HG03460 (cell line): Measurements from ENCODE around the gene NPHP1.
"Not testable (repeated sequence)": the region's sequence is repeated elsewhere in the genome, so short reads cannot be mapped to it uniquely, and the experiment has no call there.

ENCODE experiments used
- ATAC-seq: cut with Tn5 transposase; IDR thresholded peaks from one replicate; pipeline ENCODE4 v1.9.1; 2021; ENCODE audit not compliant: unreplicated experiment

The NPHP1 gene

DNA sequence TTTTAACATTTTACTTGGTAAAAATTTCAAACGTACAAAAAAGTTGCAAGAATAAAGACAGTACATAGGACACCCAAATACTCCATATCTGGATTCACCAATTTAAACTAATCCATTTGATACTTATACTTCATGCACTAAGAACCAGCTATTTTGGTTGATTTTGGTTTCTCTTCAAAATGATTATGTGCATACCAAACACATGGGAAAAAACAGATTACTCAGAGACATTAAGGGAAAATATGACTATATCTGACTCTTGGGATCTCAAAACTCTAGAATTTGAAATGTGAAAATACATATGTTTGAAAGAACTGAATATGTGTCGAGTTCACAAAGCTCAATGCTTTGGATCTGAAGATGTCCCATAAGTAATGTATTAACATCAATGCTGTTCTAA is 73.6 kb downstream of the NPHP1 start:
- ATAC-seq: no peak

GRCh38 chr2:110130757-110131156 is 74.1 kb downstream of the NPHP1 start:
- ATAC-seq: no peak

- ATAC-seq: no peak
Observed at GRCh38 chr2:110126906-110127305, 77.9 kb downstream of the NPHP1 start.

- ATAC-seq: no peak
Observed at GRCh38 chr2:110126086-110126773, 78.6 kb downstream of the NPHP1 start.

DNA sequence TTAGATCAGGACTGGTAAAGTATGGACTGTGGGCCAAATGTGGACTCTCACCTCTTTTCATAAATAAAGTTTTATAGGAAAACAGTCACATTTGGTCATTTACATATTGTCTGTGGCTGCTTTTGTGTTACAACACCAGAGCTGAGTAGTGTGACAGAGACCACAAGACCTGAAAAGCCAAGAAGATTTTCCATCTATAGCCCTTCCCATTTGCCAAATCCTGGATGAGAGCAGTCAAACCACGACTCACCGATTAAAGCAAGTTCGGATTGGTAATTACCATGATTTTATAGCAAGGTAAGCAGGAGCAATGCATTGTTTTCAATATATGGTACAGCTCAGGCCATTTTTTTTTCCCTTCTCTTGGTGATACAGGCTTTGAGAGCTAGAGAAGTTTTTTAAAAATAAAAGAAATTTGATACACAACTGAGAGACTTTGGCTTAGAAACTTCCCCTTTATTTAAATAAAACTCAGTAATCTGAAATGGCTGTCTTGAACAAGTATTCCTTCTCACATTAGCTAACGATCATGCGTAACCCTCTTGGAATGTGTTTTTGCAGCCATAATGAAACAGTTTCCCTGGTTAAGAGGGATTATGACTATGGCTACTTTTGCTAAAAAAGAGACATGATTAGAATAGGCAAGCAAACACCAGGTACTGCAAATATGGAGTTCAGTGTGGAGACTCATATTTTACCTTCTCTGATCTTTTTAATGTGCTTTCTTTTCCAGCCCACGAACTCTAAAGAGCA is 79.7 kb downstream of the NPHP1 start:
- ATAC-seq: no peak

- ATAC-seq: no peak
Observed at GRCh38 chr2:110124038-110124825, 80.6 kb downstream of the NPHP1 start.

- no peak for ATAC-seq
Observed at GRCh38 chr2:110121592-110121991, 83.2 kb downstream of the NPHP1 start.

- no peak for ATAC-seq
Observed at GRCh38 chr2:110121052-110121334, 83.8 kb downstream of the NPHP1 start.

GRCh38 chr2:110120171-110121051 is 84.4 kb downstream of the NPHP1 start:
- no peak for ATAC-seq

DNA sequence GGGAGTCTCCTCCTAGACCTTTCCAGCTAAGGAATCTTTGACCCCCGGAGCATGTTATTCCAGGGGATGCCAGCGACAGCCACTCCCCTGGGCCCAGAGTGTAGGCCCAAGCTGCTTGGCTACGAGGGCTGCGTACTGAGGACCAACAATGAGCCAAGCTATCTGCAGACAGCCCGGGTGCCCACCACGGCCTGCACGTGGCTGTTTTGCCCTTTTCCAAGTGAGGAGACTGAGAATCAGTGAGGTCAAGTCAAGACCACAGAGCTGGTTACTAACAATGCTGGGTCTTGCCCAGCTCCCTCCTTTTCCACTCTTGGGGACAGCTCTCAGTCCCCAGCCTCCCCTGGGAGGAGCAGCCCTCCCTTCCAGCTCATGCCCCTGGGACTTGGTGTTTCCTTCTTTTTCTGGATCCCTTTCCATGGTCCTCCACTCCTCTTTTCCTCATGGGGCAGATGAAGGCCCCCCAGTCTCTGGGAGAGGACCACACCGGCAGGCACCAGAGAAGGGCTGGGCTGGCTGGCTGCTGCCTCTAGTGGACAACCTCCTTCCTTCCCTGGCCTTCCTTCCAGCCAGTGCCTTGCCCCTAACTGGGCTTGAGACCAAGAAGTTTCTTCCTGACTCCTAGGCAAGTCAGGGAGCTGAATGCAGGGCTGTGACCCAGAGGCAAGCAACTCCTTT is 88.6 kb downstream of the NPHP1 start:
- no peak for ATAC-seq

DNA sequence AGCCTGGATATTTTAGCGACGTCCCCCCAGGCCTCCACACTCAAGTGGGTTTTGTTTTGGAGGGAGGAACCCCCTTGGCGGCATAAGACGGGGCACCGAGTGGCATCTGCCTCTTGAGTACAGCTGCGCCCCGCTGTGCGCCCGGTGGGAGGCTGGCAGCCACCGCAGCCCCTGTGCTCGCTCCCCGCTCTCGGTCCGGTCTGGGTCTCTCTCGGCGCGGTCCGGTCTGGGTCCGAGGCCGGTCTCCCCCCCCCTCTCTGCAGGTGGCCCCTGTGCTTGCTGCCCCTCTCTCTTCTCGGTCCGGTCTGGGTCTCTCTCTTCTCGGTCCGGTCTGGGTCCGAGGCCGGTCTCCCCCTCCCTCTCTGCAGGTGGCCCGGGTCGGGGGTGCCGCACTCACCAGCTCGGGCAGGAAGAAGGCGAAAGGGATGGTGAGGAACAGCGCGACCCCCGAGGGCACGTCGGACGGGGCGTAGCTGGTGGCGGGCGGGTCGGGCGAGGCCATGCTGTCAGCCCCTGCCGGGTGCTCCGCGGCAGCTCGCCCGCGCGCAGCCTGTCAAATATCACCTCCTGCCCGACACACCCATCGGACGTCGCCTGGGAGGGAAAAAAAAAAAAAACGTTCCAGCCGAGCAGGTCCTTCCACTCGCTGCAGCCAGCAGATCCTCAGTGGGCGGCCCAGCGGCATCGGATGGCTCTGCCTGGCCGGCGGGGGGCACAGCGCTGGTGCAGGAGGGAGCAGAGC is 89.4 kb downstream of the NPHP1 start, which contains the start of gene MALL:
Gene MALL (minus strand): TSS at position 532 of the 742 bp plus-strand sequence. CDS start 30 bp downstream, at position 502.
- ATAC-seq: no peak

DNA sequence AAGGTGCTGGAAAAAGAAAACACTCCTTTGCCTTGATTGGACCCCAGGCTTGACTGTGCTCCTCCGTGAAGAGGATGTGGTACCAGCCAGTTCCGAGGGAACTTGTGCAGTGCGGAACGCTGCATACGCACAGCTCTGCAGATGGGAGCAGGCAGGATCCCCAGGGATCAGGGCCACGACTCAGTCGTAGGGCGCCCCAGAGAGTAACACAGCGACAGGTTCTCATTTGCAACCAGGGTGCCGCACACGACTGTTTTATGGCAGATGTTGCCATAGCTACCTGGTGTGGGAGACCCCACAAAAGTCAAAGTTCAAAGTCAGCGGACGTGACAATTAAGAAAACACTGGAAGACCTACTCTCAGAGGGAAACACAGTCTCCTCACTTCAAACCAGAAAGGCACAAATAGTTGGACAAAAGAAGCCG is 90.0 kb downstream of the NPHP1 start:
- no peak for ATAC-seq

- no peak for ATAC-seq
Observed at GRCh38 chr2:110113961-110114591, 90.7 kb downstream of the NPHP1 start.

DNA sequence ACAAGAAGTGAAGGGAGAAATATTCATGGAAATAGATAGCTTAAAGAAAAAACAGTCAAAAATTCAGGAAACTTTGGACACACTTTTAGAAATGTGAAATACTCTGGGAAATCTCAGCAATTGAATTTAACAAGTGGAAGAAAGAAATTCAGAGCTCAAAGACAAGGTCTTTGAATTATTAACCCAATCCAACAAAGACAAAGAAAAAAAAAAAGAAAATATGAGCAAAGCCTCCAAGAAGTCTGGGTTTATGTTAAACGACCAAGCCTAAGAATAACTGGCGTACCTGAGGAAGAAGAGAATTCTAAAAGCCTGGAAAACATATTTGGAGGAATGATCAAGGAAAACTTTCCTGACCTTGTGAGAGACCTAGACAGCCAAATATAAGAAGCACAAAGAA is 96.5 kb downstream of the NPHP1 start:
- ATAC-seq: not testable (repeated sequence)

DNA sequence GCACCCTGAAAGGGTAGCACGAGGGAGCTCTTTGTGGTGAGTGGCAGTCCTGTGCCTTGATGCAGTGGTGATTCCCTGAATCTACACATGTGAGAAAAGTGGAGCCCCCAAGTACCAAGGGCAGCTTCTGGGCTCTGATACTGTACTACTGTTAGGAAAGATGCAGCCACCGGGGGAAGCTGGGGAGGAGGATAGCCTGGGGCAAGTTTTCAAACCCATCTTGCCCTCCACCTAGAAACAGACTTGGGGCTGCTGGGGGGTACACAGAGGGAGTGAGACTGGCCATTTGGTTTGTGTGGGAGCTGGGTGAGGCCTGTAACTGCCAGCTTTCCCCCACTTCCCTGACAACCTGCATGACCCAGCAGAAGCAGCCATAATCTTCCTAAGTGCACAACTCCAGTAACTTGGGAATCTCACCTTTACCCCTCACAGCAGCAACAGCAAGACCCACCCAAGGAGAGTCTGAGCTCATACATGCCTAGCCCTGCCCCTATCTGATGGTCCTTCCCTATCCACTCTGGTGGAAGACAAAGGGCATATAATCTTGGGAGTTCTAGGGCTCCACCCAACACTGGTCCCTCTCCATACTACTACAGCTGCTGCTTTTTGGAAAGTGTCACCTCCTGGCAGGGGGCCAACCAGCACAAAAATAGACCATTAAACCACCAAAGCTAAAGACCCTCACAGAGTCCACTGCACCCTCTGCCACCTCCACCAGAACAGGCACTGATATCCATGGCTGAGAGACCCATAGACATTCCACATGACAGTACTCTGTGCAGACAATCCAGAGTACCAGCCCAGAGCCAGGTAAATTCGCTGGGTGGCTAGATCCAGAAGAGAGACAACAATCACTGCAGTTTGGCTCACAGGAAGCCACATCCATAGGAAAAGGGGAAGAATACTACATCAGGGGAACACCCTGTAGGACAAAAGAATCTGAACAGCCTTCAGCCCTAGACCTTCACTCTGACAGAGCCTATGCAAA is 97.4 kb downstream of the NPHP1 start:
- no peak for ATAC-seq

DNA sequence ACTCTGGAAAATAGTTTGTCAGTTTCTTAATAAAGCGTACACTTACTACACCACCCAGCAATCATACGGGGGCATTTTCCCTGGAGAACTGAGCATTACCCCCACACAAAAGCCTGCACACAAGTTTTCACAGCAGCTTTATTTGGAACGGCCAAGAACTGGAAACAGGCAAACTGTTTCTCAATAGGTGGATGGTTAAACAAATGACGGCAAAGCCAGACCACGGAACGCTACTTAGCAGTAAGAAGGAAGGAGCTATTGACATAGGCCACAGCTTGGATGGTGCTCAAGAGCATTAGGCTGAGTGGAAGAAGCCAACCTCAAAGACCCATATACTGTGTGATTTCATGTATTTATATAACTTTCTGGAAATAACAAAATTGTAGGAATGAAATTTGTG is 98.2 kb downstream of the NPHP1 start:
- ATAC-seq: no peak

DNA sequence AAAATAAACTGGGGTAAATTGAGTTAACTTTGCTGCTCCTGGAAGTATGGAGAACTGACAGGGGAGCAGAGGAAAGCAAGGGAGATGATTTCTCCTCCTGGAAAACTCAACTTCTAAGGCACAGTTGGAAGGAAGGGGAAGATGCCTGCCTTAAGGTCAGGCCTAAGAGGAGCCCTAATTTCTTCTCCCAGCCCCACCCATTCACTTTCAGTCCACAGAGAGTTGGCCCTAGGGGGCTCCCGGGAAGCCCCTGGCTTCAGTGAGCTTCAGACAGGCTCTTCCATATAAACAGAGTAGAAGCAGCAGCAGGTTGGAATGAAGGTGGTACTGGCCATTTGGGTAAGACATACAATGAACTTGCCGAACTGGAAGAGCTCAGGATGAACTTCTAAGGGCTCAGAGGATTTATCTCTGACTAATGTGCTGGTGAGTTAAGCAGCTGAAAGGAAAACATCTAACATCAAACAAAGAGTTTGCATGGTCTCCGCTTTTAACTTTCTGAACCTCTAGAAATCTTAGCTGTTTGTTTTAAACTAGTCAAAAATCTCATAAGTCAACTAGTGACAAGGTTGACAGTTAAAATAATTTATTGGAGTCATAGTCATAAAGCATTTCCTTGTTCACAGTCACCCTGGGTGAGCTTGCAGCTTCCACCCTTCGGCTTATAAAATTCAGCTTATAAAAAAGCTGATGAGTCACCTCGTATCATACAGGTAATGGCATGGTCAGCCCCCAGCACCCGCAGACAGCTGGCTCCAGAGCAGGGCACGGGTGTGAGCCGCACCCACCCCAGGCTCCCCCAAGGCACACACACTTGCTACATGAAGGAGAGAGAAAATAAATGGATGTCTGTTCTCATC is 99.0 kb downstream of the NPHP1 start:
- no peak for ATAC-seq
